Measurements from ENCODE around the gene SMARCD3.

SMARCD3 gene

DNA sequence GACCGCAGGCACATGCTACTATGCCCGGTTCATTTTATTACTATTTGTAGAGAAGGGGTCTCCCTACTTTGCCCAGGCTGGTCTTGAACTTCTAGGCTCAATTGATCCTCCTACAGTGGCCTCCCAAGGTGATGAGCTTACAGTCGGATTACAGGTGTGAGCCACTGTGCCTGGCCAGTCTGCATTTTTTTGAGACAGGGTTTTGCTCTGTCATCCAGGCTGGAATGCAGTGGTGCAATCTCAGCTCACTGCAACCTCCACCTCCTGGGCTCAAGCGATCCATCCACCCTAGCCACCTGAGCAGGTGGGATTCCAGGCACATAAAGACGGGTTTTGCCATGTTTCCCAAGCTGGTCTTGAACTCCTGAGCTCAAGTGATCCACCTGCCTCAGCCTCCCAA is 35.9 kb downstream of the SMARCD3 start:
- no peak overlapping the region for H3K27ac ChIP-seq
- TF ChIP-seq, protein P1, sequence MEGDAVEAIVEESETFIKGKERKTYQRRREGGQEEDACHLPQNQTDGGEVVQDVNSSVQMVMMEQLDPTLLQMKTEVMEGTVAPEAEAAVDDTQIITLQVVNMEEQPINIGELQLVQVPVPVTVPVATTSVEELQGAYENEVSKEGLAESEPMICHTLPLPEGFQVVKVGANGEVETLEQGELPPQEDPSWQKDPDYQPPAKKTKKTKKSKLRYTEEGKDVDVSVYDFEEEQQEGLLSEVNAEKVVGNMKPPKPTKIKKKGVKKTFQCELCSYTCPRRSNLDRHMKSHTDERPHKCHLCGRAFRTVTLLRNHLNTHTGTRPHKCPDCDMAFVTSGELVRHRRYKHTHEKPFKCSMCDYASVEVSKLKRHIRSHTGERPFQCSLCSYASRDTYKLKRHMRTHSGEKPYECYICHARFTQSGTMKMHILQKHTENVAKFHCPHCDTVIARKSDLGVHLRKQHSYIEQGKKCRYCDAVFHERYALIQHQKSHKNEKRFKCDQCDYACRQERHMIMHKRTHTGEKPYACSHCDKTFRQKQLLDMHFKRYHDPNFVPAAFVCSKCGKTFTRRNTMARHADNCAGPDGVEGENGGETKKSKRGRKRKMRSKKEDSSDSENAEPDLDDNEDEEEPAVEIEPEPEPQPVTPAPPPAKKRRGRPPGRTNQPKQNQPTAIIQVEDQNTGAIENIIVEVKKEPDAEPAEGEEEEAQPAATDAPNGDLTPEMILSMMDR (IDR thresholded peaks at IDR 0.05) = no peak
- no peak for TF ChIP-seq ZFX (IDR thresholded peaks at IDR 0.05; ENCODE audit: borderline replicate concordance)

DNA sequence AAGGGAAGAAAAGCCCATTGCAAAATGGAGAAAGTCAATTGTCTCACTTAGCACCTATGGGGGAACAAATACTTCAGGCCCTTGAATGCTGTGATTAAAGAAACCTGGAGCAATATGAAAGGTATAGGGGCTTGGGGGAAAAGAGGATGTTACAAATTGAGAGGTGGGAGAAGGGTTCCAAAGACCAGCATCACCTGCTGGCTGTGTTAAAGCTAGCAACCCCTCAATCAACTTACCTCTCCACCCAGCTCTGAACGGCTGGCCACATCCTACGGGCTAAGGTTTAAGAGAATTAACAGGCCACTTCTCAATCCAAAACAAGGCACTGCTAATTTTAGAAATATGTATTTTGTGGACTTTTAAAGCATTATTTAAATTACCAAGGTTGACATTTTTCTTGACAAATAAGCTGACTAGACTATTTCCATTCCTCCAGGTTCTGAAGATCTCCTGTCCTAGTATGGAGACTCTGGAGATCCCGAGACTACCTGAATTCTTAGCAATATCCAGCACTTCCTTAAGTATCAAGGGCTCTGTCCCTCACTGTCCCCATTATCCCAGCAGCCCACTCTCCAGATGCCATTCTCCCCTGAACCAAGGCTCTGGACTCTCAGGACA is 37.2 kb downstream of the SMARCD3 start:
- TF ChIP-seq, protein P1 (IDR thresholded peaks at IDR 0.05) = no peak
- no peak for TF ChIP-seq ZFX (IDR thresholded peaks at IDR 0.05; ENCODE audit: borderline replicate concordance)
- H3K27ac ChIP-seq = no peak overlapping the region

DNA sequence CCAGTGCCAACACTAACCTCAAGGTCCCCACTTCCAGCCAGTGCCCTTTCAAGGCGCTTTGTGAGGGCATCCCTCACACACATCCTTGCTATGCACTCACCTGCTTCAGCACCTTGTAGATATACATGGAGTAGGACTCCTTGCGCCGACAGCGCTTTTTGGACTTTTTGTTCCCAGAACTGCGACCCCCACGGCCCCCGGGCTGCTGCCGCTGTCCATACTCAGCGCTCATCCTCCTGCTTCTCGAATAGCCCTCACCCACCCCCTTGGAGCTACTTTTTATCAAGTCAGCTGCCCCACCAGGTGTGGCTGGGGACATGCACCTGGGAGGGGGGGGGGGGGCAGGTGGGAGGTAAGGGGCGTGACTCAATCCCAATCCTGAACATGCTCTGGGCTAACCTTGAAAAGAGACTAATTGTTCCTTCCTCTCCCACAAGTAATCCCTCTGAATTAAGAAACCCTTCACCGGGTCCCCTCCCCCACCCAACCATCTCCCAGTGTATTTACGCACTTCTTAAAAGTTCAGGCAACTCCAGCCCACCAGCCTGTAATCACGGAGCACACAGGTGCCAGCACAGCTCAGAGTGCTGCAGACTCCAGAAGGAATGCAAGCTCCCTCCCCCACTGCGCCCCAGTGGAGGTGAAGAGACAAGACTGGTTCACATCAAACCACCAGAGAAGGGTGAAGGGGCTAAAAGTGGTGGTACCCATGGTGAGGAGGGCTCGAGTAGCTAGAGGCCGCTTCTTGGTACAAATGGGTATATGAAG is 38.2 kb downstream of the SMARCD3 start, which contains the start of gene H2BK1:
Gene H2BK1 (minus strand): TSS at position 402 of the 768 bp plus-strand sequence. CDS start 170 bp downstream, at position 232.
- TF ChIP-seq, protein P1 (IDR thresholded peaks at IDR 0.05) = no peak
- no peak for TF ChIP-seq ZFX (IDR thresholded peaks at IDR 0.05; ENCODE audit: borderline replicate concordance)

DNA sequence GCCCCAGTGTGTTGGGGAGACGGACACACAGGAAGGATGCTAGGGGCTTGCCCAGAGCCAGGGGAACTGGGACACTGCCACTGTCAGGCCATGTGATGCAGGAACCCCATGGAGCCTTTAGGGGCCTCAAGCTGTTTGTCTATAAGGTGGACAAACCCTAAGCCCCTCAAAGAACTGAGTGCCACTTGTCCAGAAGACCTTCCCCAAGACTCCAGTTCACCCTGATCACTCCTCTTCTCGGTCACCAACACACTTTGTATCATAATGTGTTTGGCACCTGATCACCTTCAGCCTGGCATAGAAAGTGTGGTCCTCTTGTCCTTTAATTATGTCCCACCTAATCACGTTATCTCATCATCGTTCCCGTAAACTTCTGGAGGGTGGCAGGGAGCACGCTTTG is 38.9 kb downstream of the SMARCD3 start:
- TF ChIP-seq, protein P1 (IDR thresholded peaks at IDR 0.05) = no peak
- TF ChIP-seq ZFX (IDR thresholded peaks at IDR 0.05; ENCODE audit: borderline replicate concordance) = no peak

More for the DNA sequence above, 38.2 kb downstream of the SMARCD3 start, which contains the start of gene H2BK1:
- no peak within 1 kb of the TSS for H3K27ac ChIP-seq

DNA sequence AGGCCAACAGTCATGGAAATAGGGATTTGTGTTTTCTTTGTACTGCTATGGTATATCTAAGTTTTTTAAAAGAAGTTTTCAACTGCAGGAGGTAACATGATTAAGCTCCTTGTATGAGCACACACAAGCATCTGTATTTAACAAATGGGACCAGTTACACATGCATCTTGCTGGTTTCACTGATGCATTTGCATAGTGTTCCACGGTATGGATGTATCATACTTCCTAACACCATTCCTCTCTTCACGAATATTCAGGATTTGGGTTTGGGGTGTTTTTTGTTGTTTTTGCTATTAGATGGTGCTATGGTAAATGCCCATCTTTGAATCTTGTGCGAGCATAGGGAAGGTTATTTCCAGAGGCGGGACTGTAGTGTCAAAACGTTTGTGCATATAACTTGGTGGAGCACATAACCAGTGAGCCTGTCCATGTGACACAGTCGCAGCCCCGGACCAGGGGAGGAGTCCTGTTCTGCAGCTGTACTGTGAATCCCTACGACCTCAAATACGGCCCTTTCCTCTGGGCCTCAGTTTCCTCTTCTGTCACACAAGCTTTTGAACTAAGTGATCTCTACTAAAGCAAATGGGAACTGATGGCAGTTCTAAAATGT is 40.1 kb downstream of the SMARCD3 start:
- TF ChIP-seq, protein P1 (IDR thresholded peaks at IDR 0.05) = no peak
- TF ChIP-seq ZFX (IDR thresholded peaks at IDR 0.05; ENCODE audit: borderline replicate concordance) = no peak
- H3K27ac ChIP-seq = no peak overlapping the region

More for the DNA sequence above, 38.9 kb downstream of the SMARCD3 start:
- H3K27ac ChIP-seq = no peak overlapping the region

DNA sequence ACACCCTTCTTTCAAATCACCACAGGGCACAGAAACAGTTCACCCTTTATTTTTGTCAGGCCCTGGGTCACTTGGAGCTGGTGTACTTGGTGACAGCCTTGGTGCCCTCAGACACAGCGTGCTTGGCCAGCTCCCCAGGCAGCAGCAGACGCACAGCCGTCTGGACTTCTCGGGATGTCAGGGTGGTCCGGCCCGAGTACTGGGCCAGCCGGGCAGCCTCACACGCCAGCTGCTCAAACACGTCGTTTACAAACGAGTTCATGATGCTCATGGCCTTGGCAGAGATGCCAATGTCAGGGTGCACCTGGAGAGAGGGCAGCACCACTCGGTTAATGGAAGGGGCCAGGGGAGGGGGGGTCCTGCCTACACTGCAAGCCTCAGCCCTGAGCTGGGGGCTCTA is 40.7 kb downstream of the SMARCD3 start:
- H3K27ac ChIP-seq = no peak overlapping the region
- TF ChIP-seq, protein P1 (IDR thresholded peaks at IDR 0.05) = no peak
- no peak for TF ChIP-seq ZFX (IDR thresholded peaks at IDR 0.05; ENCODE audit: borderline replicate concordance)

All from 22Rv1 (cell line).